ENCODE measurements around the gene AKNA. TPM values are rescaled to one million over a fixed set of nuclear protein-coding genes. Genes with fewer than 3 reads are reported as not detected.

AKNA gene, protein sequence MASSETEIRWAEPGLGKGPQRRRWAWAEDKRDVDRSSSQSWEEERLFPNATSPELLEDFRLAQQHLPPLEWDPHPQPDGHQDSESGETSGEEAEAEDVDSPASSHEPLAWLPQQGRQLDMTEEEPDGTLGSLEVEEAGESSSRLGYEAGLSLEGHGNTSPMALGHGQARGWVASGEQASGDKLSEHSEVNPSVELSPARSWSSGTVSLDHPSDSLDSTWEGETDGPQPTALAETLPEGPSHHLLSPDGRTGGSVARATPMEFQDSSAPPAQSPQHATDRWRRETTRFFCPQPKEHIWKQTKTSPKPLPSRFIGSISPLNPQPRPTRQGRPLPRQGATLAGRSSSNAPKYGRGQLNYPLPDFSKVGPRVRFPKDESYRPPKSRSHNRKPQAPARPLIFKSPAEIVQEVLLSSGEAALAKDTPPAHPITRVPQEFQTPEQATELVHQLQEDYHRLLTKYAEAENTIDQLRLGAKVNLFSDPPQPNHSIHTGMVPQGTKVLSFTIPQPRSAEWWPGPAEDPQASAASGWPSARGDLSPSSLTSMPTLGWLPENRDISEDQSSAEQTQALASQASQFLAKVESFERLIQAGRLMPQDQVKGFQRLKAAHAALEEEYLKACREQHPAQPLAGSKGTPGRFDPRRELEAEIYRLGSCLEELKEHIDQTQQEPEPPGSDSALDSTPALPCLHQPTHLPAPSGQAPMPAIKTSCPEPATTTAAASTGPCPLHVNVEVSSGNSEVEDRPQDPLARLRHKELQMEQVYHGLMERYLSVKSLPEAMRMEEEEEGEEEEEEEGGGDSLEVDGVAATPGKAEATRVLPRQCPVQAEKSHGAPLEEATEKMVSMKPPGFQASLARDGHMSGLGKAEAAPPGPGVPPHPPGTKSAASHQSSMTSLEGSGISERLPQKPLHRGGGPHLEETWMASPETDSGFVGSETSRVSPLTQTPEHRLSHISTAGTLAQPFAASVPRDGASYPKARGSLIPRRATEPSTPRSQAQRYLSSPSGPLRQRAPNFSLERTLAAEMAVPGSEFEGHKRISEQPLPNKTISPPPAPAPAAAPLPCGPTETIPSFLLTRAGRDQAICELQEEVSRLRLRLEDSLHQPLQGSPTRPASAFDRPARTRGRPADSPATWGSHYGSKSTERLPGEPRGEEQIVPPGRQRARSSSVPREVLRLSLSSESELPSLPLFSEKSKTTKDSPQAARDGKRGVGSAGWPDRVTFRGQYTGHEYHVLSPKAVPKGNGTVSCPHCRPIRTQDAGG (N-terminal part only)
- total RNA-seq (100 to 1,000 TPM; 382 to 462 (median 415) TPM), total RNA-seq (114 to 894 (median 633) reads per million in 29 experiments)
- 293 TPM for total RNA-seq (2013)

DNA sequence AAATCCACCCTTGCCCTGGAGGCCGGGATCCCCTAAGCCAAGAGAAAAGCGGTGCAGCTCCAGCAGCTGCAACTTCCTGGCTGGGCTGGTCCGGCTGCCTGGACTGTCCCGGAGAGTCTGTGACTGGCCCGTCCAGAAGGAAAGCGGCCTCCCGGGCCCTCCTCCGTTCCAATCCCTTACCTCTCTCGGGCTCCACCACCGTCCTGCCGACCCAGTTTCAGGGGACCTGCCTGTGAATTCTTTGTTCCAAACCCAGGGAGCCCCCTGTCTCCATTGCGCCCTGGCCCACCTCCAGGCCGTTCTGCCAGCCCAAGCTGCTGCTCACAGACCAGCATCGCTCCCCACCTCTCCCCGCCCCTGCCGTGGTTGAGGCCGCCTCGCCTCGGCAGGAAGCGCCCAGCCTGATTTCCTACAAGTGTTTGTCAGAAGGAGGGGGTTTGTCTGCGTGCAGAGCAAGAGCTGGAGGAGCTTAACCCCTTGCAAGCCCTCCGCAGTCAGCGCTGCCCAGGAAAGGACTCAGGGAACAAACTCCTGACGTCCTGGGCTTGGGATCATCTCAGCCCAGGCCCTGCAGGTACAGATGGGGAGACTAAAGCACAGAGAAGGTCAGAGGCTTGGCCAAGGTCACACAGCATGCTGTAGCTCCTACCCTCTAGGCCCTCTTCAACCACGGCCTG is at the start of gene AKNA:
Gene AKNA (minus strand): TSS at position 303 of the 677 bp plus-strand sequence. CDS start 6,649 bp downstream, outside the sequence.
- H3K27me3 Mint-ChIP-seq = no peaks in the 10 kb centered on the region
- peaks cover 0 to 37% of the 10 kb centered on the region in 2 donors for H3K36me3 ChIP-seq (ENCODE audit: control insufficient read depth in 2 of 2, extremely low read depth in 1 of 2, insufficient read depth in 1 of 2, low read length in 1 of 2)
- peak; percentile 44 to 67 (median 64) for ATAC-seq (replicated peaks in 1 of 4)

DNA sequence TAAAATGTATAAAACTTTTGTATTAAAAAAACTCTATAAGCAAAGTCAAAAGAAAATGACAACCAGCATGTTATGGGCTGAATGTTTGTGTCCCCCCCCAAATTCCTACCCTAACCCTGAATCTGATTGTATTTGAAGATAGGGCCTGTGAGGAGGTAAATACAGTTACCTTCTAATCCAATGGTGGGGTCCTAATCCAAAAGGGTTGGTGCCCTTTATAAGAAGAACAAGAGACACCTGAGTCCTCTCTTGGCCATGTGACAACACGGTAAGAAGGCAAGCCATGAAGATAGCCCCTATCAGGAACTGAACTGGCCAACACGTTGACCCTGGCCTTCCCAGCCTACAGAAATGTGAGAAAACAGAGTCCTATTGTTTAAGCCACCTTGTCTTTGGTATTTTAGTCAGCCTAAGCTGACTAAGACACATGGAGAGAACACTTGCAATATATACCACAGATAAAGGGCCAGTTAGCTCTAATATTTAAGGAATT is 49.7 kb upstream of the AKNA start:
- Histone ChIP-seq H3K4me1 (ENCODE audit: control insufficient read depth in 1 of 2, extremely low read depth in 1 of 2, insufficient read depth in 2 of 2, low read length in 2 of 2) (no peaks in the 10 kb centered on the region), H3K9me3 (no peaks in the 10 kb centered on the region), H3K27me3 (replicated peaks in 1 of 2; ENCODE audit: control insufficient read depth in 2 of 2, extremely low read depth in 1 of 2, insufficient read depth in 2 of 2, low read length in 1 of 2) (peaks cover 0 to 8% of the 10 kb centered on the region in 2 experiments), H3K27ac (ENCODE audit: low read length) (no peak overlapping the region), H3K4me3 (ENCODE audit: control insufficient read depth in 1 of 2, extremely low read depth in 1 of 2, low read length in 1 of 2) (no peak overlapping the region), H3K36me3 (ENCODE audit: control insufficient read depth in 2 of 2, extremely low read depth in 1 of 2, insufficient read depth in 1 of 2, low read length in 1 of 2) (no peaks in the 10 kb centered on the region)
- peaks cover 4 to 6% (median 5%) of the 10 kb centered on the region in 3 donors for H3K4me1 Mint-ChIP-seq
- H3K9me3 Mint-ChIP-seq = no peaks in the 10 kb centered on the region
- CTCF ChIA-PET = no interaction called here
- no peak for DNase-seq
- ATAC-seq (replicated peaks in 1 of 4) = no peak
- WGBS (ENCODE audit: insufficient coverage) = 77% methylated on average over 2 of the region's 2 CpGs
- no peaks in the 10 kb centered on the region for H3K36me3 Mint-ChIP-seq
- H3K4me3 Mint-ChIP-seq = no peak overlapping the region
- no peaks in the 10 kb centered on the region for H3K27me3 Mint-ChIP-seq
- H3K27ac Mint-ChIP-seq = no peak overlapping the region
- POLR2A ChIA-PET = no interaction called here

More for the DNA sequence above, at the start of gene AKNA:
- Mint-ChIP-seq H3K4me1 (peaks cover 71 to 91% (median 73%) of the 10 kb centered on the region in 3 donors), H3K36me3 (peaks cover 45% of the 10 kb centered on the region), H3K27ac (peak within 1 kb of the TSS; percentile 99), H3K9me3 (no peaks in the 10 kb centered on the region), H3K4me3 (peak within 1 kb of the TSS; percentile 95 to 100 (median 96))
- peak within 1 kb of the TSS; percentile 93 for H3K27ac ChIP-seq (ENCODE audit: low read length)
- ChIA-PET POLR2A (interaction anchor here (1.0 to 4.7 kb wide), 7 partner anchors 9 to 203 kb away, joined by 3 to 42 read pairs (median 6); no protein-coding TSS in a partner anchor), CTCF (interaction anchor here in 1 of 2 donors (0.6 to 5.1 kb wide), 6 partner anchors 10 to 542 kb away, joined by 3 to 40 read pairs (median 6); no protein-coding TSS in a partner anchor)
- peaks cover 53 to 78% of the 10 kb centered on the region in 2 experiments for H3K4me1 ChIP-seq (ENCODE audit: control insufficient read depth in 1 of 2, extremely low read depth in 1 of 2, insufficient read depth in 2 of 2, low read length in 2 of 2)
- H3K27me3 ChIP-seq (replicated peaks in 1 of 2; ENCODE audit: control insufficient read depth in 2 of 2, extremely low read depth in 1 of 2, insufficient read depth in 2 of 2, low read length in 1 of 2) = no peaks in the 10 kb centered on the region
- H3K4me3 ChIP-seq (ENCODE audit: control insufficient read depth in 1 of 2, extremely low read depth in 1 of 2, low read length in 1 of 2) = peak within 1 kb of the TSS; percentile 93 to 97
- peak; percentile 76 to 92 (median 84) for DNase-seq
- 0% methylated on average over 17 of the region's 25 CpGs for whole genome bisulfite sequencing (ENCODE audit: insufficient coverage)
- H3K9me3 ChIP-seq = no peaks in the 10 kb centered on the region

DNA sequence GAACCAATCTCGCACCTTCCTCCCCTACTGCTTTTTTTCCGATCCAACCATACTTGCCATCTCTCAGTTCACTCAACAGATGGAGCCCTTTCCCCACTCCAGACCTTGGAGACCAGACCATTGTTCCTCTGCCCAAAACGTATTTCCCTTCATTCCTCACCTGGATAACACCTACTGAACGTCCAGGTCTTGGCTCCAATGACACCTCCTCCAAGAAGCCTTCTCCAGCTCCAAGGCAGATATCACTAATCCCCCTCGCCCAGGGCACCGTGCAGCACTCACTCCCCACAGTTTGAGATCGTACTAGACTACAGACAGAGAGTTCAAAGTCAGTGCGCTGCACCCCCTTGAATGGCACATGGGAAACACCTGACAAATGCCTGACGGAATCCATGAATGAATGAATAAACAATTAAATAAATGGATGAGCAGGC is 47.1 kb upstream of the AKNA start:
- H3K27ac ChIP-seq (ENCODE audit: low read length) = no peak overlapping the region
- ChIA-PET CTCF (interaction anchor here (0.5 to 1.3 kb wide), 2 partner anchors 216 to 218 kb away, joined by 3 to 8 read pairs; no protein-coding TSS in a partner anchor), POLR2A (interaction anchor here in 1 of 2 donors (0.6 kb wide), 1 partner anchor 126 kb away, joined by 3 read pairs; no protein-coding TSS in a partner anchor)
- H3K9me3 Mint-ChIP-seq = no peaks in the 10 kb centered on the region
- WGBS (ENCODE audit: insufficient coverage) = 69% methylated on average over 7 of the region's 9 CpGs
- H3K27ac Mint-ChIP-seq = no peak overlapping the region
- no peaks in the 10 kb centered on the region for H3K9me3 ChIP-seq
- H3K36me3 Mint-ChIP-seq = no peaks in the 10 kb centered on the region
- DNase-seq (peak in 1 of 35 experiments; percentile 41), ATAC-seq (replicated peaks in 1 of 4) (no peak)
- no peak overlapping the region for H3K4me3 Mint-ChIP-seq
- H3K4me1 Mint-ChIP-seq = peaks cover 4 to 6% (median 5%) of the 10 kb centered on the region in 3 donors
- no peaks in the 10 kb centered on the region for H3K4me1 ChIP-seq (ENCODE audit: control insufficient read depth in 1 of 2, extremely low read depth in 1 of 2, insufficient read depth in 2 of 2, low read length in 2 of 2)
- peaks cover 0 to 8% of the 10 kb centered on the region in 2 experiments for H3K27me3 ChIP-seq (replicated peaks in 1 of 2; ENCODE audit: control insufficient read depth in 2 of 2, extremely low read depth in 1 of 2, insufficient read depth in 2 of 2, low read length in 1 of 2)
- no peak overlapping the region for H3K4me3 ChIP-seq (ENCODE audit: control insufficient read depth in 1 of 2, extremely low read depth in 1 of 2, low read length in 1 of 2)
- H3K36me3 ChIP-seq (ENCODE audit: control insufficient read depth in 2 of 2, extremely low read depth in 1 of 2, insufficient read depth in 1 of 2, low read length in 1 of 2) = no peaks in the 10 kb centered on the region
- H3K27me3 Mint-ChIP-seq = no peaks in the 10 kb centered on the region

DNA sequence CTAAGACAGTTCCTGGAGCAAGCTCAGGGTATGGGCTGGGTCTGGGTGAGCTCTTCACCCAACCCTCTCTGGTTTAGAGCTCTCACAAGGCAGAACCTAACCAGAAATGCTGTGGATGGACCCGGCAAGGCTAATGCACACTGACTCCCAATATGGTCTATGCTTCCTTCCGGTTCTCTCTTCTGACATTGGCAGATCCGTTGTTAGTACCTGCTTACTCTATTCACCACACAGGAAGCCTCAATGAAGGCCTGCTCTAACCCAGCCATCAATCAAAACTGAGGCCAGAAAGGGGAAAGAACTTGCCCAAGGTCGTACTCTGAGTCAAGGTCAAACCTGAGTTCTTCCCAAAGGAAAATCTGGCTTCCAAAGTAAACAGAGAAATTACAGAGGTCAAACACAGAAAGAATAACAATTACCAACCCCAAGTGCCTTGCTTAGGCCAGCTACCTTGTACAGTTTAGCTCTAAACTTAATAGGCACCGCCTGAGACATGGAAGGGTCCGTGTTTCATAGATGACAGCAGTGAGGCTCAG is 46.0 kb upstream of the AKNA start:
- 35% methylated on average over 3 of the region's 6 CpGs for WGBS (ENCODE audit: insufficient coverage)
- H3K4me1 ChIP-seq (ENCODE audit: control insufficient read depth in 1 of 2, extremely low read depth in 1 of 2, insufficient read depth in 2 of 2, low read length in 2 of 2) = no peaks in the 10 kb centered on the region
- peak in 1 of 35 experiments; percentile 14 for DNase-seq
- H3K27ac ChIP-seq (ENCODE audit: low read length) = no peak overlapping the region
- ChIA-PET CTCF (interaction anchor here in 1 of 2 donors (0.7 kb wide), 1 partner anchor 28 kb away, joined by 3 read pairs; no protein-coding TSS in a partner anchor), POLR2A (interaction anchor here in 1 of 2 donors (0.5 kb wide), 1 partner anchor 38 kb away, joined by 3 read pairs; no protein-coding TSS in a partner anchor)
- no peak overlapping the region for H3K4me3 Mint-ChIP-seq
- peaks cover 0 to 10% of the 10 kb centered on the region in 2 experiments for H3K27me3 ChIP-seq (replicated peaks in 1 of 2; ENCODE audit: control insufficient read depth in 2 of 2, extremely low read depth in 1 of 2, insufficient read depth in 2 of 2, low read length in 1 of 2)
- no peaks in the 10 kb centered on the region for H3K36me3 ChIP-seq (ENCODE audit: control insufficient read depth in 2 of 2, extremely low read depth in 1 of 2, insufficient read depth in 1 of 2, low read length in 1 of 2)
- H3K4me3 ChIP-seq (ENCODE audit: control insufficient read depth in 1 of 2, extremely low read depth in 1 of 2, low read length in 1 of 2) = no peak overlapping the region
- H3K9me3 Mint-ChIP-seq = no peaks in the 10 kb centered on the region
- H3K9me3 ChIP-seq = no peaks in the 10 kb centered on the region
- H3K27me3 Mint-ChIP-seq = no peaks in the 10 kb centered on the region
- no peaks in the 10 kb centered on the region for H3K36me3 Mint-ChIP-seq
- H3K27ac Mint-ChIP-seq = peak overlapping the region in 1 of 2 donors; percentile 50
- H3K4me1 Mint-ChIP-seq = peaks cover 4 to 6% (median 5%) of the 10 kb centered on the region in 3 donors
- peak in 3 of 4 experiments; percentile 49 to 65 (median 59) for ATAC-seq (replicated peaks in 1 of 4)

DNA sequence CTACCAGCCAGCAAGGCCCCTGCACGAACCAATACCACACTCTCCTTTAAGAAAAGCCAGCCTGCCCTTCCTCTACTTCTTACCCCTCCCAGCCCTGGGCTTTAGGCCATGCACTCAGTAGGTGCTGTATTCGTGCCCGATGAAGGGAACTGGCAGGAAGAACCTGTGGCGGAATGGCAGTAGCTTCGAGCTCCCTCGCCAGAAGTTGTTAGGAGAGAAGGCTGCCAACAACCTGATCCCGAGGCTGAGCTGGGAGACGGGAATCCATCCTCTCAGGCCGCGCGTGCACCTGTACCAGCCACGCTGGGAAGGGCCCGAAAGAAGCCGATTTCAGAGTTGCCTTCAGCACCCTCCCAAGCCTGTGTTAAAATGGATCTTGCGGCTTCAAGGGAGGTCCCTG is 45.3 kb upstream of the AKNA start:
- WGBS (ENCODE audit: insufficient coverage) = 96% methylated on average over 14 of the region's 15 CpGs
- Mint-ChIP-seq H3K4me1 (peaks cover 4 to 6% (median 5%) of the 10 kb centered on the region in 3 donors), H3K27me3 (no peaks in the 10 kb centered on the region), H3K9me3 (no peaks in the 10 kb centered on the region), H3K36me3 (no peaks in the 10 kb centered on the region), H3K4me3 (no peak overlapping the region), H3K27ac (no peak overlapping the region)
- peaks cover 0 to 10% of the 10 kb centered on the region in 2 experiments for H3K27me3 ChIP-seq (replicated peaks in 1 of 2; ENCODE audit: control insufficient read depth in 2 of 2, extremely low read depth in 1 of 2, insufficient read depth in 2 of 2, low read length in 1 of 2)
- H3K9me3 ChIP-seq = no peaks in the 10 kb centered on the region
- no peaks in the 10 kb centered on the region for H3K36me3 ChIP-seq (ENCODE audit: control insufficient read depth in 2 of 2, extremely low read depth in 1 of 2, insufficient read depth in 1 of 2, low read length in 1 of 2)
- CTCF ChIA-PET = no interaction called here
- H3K27ac ChIP-seq (ENCODE audit: low read length) = no peak overlapping the region
- POLR2A ChIA-PET = interaction anchor here in 1 of 2 donors (0.5 kb wide), 1 partner anchor 38 kb away, joined by 3 read pairs; no protein-coding TSS in a partner anchor
- no peak for DNase-seq
- H3K4me3 ChIP-seq (ENCODE audit: control insufficient read depth in 1 of 2, extremely low read depth in 1 of 2, low read length in 1 of 2) = no peak overlapping the region
- ATAC-seq (replicated peaks in 1 of 4) = no peak
- no peaks in the 10 kb centered on the region for H3K4me1 ChIP-seq (ENCODE audit: control insufficient read depth in 1 of 2, extremely low read depth in 1 of 2, insufficient read depth in 2 of 2, low read length in 2 of 2)

Measured in T-cell (primary cell).